Endothelial cell of umbilical vein (primary cell): ENCODE results near the gene DMPK.

Source experiments
- CTCF ChIP-seq, 2 donors: IDR thresholded peaks; 1 replicate in 1 of 2; 2 replicates in 1 of 2; pipeline ENCODE4 v1.5.1; 2011; ENCODE audit warnings: low read length in 2 of 2, mild to moderate bottlenecking in 2 of 2, moderate library complexity in 2 of 2, control low read depth in 1 of 2, inconsistent platforms in 1 of 2, low read depth in 1 of 2; ENCODE audit not compliant: insufficient read depth in 1 of 2; ENCODE audit errors: extremely low read depth in 1 of 2
- EZH2 ChIP-seq: IDR thresholded peaks from 2 replicates; pipeline ENCODE4 v1.6.1; 2012; ENCODE audit warnings: borderline replicate concordance, low read depth, mild to moderate bottlenecking, moderate library complexity, low read length, inconsistent platforms; ENCODE audit not compliant: severe bottlenecking
- MAX ChIP-seq: IDR thresholded peaks from 2 replicates; pipeline ENCODE4 v1.6.1; 2011; ENCODE audit not compliant: insufficient read depth, insufficient read length
- POLR2AphosphoS5 ChIP-seq: IDR thresholded peaks from 2 replicates; pipeline ENCODE4 v1.6.1; 2012; ENCODE audit warnings: low read depth, mild to moderate bottlenecking, control low read depth, low read length, moderate library complexity; ENCODE audit not compliant: insufficient read depth

GRCh38 chr19:45773384-45773783, 8.9 kb downstream of the DMPK start:
- TF ChIP-seq CTCF (IDR thresholded peaks at IDR 0.05; ENCODE audit: extremely low read depth in 1 of 2, insufficient read depth in 1 of 2, low read depth in 1 of 2, low read length in 2 of 2): no peak
- TF ChIP-seq EZH2: no peak
- no peak for TF ChIP-seq POLR2AphosphoS5
- TF ChIP-seq MAX: no peak
